Gastrocnemius medialis (tissue), 4 donors: ENCODE data around the gene AXL. TPM values are rescaled to one million over a fixed set of nuclear protein-coding genes. Genes with fewer than 3 reads are reported as not detected.

Experiments used
- ATAC-seq, 2 donors: fragments of 150-250 bp; one replicate each; pipeline ENCODE4 v1.9.1; 2016
- DNase-seq, 2 donors: peaks; one replicate each; pipeline ENCODE4 v3.0.0-alpha.2; 2019
- H3K27ac ChIP-seq, 4 donors: fragments of 200-600 bp; sonication (generic); 1 replicate in 1 of 4; 2 replicates in 3 of 4; pipeline ENCODE4 v1.5.1; 2016 to 2018; ENCODE audit warnings: mild to moderate bottlenecking in 2 of 4, moderate library complexity in 1 of 4
- H3K27me3 ChIP-seq, 3 donors: fragments of 200-600 bp; sonication (generic) in 2 of 3; 1 replicate in 1 of 3; 2 replicates in 2 of 3; pipeline versions ENCODE4 v1.5.1 to v1.6.0; 2016 to 2019; ENCODE audit warnings: mild to moderate bottlenecking in 1 of 3, moderate library complexity in 1 of 3
- H3K36me3 ChIP-seq, 2 donors: fragments of 200-600 bp; sonication (generic) in 1 of 2; one replicate each; pipeline ENCODE4 v1.5.1; 2017 to 2018
- H3K4me1 ChIP-seq, 2 donors: fragments of 200-600 bp; sonication (generic) in 1 of 2; one replicate each; pipeline ENCODE4 v1.5.1; 2016 to 2017; ENCODE audit warnings: mild to moderate bottlenecking in 2 of 2
- H3K4me3 ChIP-seq, 4 donors: fragments of 200-600 bp; sonication (generic) in 3 of 4; 1 replicate in 1 of 4; 2 replicates in 3 of 4; pipeline ENCODE4 v1.5.1; 2016 to 2019; ENCODE audit warnings: mild to moderate bottlenecking in 2 of 4
- H3K9me3 ChIP-seq, 3 donors: fragments of 200-600 bp; sonication (generic) in 2 of 3; 1 replicate in 1 of 3; 2 replicates in 2 of 3; pipeline ENCODE4 v1.5.1; 2016 to 2019
- POLR2A ChIP-seq, 2 donors: fragments of 450-650 bp; IDR thresholded peaks; one replicate each; pipeline ENCODE4 v1.6.1; 2017; ENCODE audit warnings: antibody characterized with exemption in 2 of 2, mild to moderate bottlenecking in 2 of 2, moderate library complexity in 2 of 2
- in situ Hi-C, 4 donors: fragments of 200-750 bp; cut with MboI; loops; one replicate each; pipeline versions ENCODE4 v1.15.0 to v1.8.0; 2017; ENCODE audit warnings: low sequenced_read_pairs in 4 of 4
- intact Hi-C: fragments of 100-400 bp; cut with DNase I; formaldehyde crosslinking; loops from one replicate; pipeline ENCODE4 v1.15.1; 2023; ENCODE audit warnings: low total_unique reads
- total RNA-seq, 4 donors: library from RNA; depleted of rRNA; stranded (reverse); fragments of >200 nt; gene quantifications; one replicate each; pipeline versions ENCODE4 v1.1.0 to v1.2.3, GENCODE V29; 2016
- TF ChIP-seq, protein P1 (sequence below), 5 experiments: fragments of 450-650 bp in 3 of 5; fragments of 200-600 bp in 2 of 5; sonication (generic) in 2 of 5; IDR thresholded peaks in 4 of 5; conservative IDR thresholded peaks in 1 of 5; 1 replicate in 4 of 5; 2 replicates in 1 of 5; pipeline ENCODE4 v1.5.1; 2016 to 2019; ENCODE audit warnings: antibody characterized with exemption in 5 of 5, mild to moderate bottlenecking in 3 of 5, moderate library complexity in 3 of 5

The AXL gene
- total RNA-seq, 4 donors from 2014 or later: 17.4 to 49.2 (median 37.4) TPM

DNA sequence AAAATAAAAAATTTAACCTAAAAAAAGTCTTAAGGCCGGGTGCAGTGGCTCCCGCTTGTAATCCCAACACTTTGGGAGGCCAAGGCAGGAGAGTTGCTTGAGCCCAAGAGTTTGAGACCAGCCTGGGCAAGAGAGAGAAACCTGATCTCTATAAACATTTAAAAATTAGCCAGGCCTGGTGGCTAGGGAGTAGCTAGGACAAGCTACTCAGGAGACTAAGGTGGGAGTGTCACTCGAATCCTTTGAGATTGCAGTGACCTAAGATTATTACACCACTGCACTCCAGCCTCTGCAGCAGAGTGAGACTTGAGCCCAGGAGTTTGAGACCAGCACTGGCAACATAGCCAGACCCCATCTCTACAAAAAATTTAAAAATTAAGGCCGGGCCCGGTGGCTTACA, 92.0 kb downstream of the AXL start:
- H3K27me3 ChIP-seq: no peaks in the 10 kb centered on the region
- peaks cover 35 to 42% of the 10 kb centered on the region in 2 donors for H3K4me1 ChIP-seq
- in situ Hi-C loops: loop anchor here in 1 of 4 donors (5.0 kb wide), 2 partner anchors 44 to 104 kb away; no protein-coding TSS in a partner anchor
- peaks cover 0 to 42% of the 10 kb centered on the region in 2 donors for H3K36me3 ChIP-seq
- H3K4me3 ChIP-seq: peak overlapping the region; percentile 62 to 80 (median 73)
- no peaks in the 10 kb centered on the region for H3K9me3 ChIP-seq
- TF ChIP-seq, protein P1, sequence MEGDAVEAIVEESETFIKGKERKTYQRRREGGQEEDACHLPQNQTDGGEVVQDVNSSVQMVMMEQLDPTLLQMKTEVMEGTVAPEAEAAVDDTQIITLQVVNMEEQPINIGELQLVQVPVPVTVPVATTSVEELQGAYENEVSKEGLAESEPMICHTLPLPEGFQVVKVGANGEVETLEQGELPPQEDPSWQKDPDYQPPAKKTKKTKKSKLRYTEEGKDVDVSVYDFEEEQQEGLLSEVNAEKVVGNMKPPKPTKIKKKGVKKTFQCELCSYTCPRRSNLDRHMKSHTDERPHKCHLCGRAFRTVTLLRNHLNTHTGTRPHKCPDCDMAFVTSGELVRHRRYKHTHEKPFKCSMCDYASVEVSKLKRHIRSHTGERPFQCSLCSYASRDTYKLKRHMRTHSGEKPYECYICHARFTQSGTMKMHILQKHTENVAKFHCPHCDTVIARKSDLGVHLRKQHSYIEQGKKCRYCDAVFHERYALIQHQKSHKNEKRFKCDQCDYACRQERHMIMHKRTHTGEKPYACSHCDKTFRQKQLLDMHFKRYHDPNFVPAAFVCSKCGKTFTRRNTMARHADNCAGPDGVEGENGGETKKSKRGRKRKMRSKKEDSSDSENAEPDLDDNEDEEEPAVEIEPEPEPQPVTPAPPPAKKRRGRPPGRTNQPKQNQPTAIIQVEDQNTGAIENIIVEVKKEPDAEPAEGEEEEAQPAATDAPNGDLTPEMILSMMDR (IDR thresholded peaks at IDR 0.05 in 4 of 5, conservative IDR thresholded peaks at IDR 0.05 in 1 of 5): no peak
- TF ChIP-seq POLR2A (IDR thresholded peaks at IDR 0.05): no peak
- no peak for ATAC-seq
- no peak for DNase-seq
- peak overlapping the region; percentile 88 to 95 (median 93) for H3K27ac ChIP-seq
- intact Hi-C loops: loop anchor here (1.0 kb wide), 1 partner anchor 13 kb away; no protein-coding TSS in a partner anchor

Other genes starting within 250 kb of the AXL start
- gene CYP2B6, start 227.9 kb upstream of the AXL start, total RNA-seq: not detected
- not detected for gene CYP2A13, start 130.8 kb upstream of the AXL start, total RNA-seq
- not detected for gene CYP2F1, start 104.8 kb upstream of the AXL start, total RNA-seq
- under 1 TPM in 2 of 4 donors, not detected in 2; 0.31 to 0.64 TPM for gene CYP2S1, start 26.0 kb upstream of the AXL start, total RNA-seq
- 100 to 1,000 TPM in 1 of 4 donors, 10 to 100 TPM in 3; 49.5 to 101 (median 92.4) TPM for gene HNRNPUL1, start 45.1 kb downstream of the AXL start, total RNA-seq
- 10 to 100 TPM in 3 of 4 donors, 1 to 10 TPM in 1; 8.6 to 15.3 (median 15.1) TPM for gene CCDC97, start 90.9 kb downstream of the AXL start, total RNA-seq
- 1 to 10 TPM; 1.9 to 5.2 (median 4.9) TPM for gene TGFB1, start 134.7 kb downstream of the AXL start, total RNA-seq
- 1 to 10 TPM; 2.6 to 6.9 (median 4.5) TPM for gene B9D2, start 144.9 kb downstream of the AXL start, total RNA-seq
- 10 to 100 TPM in 1 of 4 donors, 1 to 10 TPM in 3; 1.6 to 13.6 (median 4.7) TPM for gene TMEM91, start 157.3 kb downstream of the AXL start, total RNA-seq
- 10 to 100 TPM; 29.1 to 61.9 (median 40.9) TPM for gene EXOSC5, start 178.1 kb downstream of the AXL start, total RNA-seq
- 100 to 1,000 TPM in 1 of 4 donors, 10 to 100 TPM in 3; 80.8 to 115 (median 84.1) TPM for gene BCKDHA, start 178.6 kb downstream of the AXL start, total RNA-seq
- gene B3GNT8, start 208.2 kb downstream of the AXL start, total RNA-seq: under 1 TPM in 3 of 4 donors, not detected in 1; 0.24 to 0.33 (median 0.33) TPM
- 10 to 100 TPM; 41.0 to 61.0 (median 49.8) TPM for gene DMAC2, start 220.7 kb downstream of the AXL start, total RNA-seq
- not detected for gene ERICH4, start 223.9 kb downstream of the AXL start, total RNA-seq